OCI-LY3 (cell line): ENCODE results near the gene CNPY4.

Experiments used
- CTCF ChIP-seq: fragments of 200-600, 300-600 bp; sonication (generic); IDR thresholded peaks from 2 replicates; pipeline ENCODE4 v1.5.1; 2014; ENCODE audit warnings: antibody characterized with exemption, low read length, low read depth
- EZH2phosphoT487 ChIP-seq: fragments of 200-600 bp; shearing (Covaris generic); IDR thresholded peaks from 2 replicates; pipeline ENCODE4 v1.6.1; 2018; ENCODE audit warnings: antibody characterized with exemption, mixed run types, low read depth

DNA sequence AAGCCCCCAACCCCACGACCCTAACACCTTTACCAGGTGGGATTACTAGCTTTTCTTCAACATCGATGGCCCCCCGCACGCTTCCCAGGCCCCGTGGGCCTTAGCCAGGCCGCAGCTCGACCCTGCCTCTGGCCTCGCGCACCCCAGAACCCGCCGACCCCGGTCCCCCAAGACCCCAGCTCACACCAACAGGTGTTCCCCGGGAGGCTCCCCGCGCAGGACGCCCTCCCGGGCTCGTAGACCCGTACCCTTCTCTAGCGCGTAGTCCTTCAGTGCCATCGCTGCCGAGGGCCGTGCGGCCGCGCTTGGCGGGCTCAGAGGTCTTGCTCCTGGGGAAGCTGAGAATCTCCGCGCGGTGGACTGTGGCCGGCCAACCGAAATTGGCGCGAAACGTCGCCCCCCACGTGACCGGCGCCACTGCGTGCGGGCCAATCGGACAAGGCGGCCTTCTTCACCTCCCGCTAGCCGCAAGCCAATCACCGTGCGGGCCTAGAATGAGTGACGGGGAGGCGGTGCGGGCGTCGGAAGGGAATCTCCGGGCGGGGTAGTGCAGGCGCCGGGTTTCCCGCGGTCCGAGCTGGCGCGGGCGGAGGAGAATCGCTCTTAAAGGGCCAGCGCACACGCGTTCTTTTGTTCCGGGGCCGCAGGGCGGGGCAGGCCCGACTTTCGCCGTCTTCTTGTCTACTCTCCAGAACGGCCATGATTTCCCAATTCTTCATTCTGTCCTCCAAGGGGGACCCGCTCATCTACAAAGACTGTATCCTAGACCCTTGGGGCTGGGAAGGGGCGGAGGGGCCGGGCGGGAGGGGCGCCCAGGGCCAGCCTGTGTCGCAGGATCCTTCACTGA is 18.2 kb upstream of the CNPY4 start, which contains the start of the genes AP4M1 and MCM7:
- TF ChIP-seq CTCF, result no peak
- TF ChIP-seq EZH2phosphoT487, result no peak
